Measurements from ENCODE around the gene CCNL2.

- TF ChIP-seq CTCF (IDR thresholded peaks at IDR 0.05) (no peak), POLR2A (IDR thresholded peaks at IDR 0.05) (no peak)
Observed at GRCh38 chr1:1419363-1419812, 20.3 kb upstream of the CCNL2 start.

Data from lower leg skin (tissue), 3 donors.